Activated T-cell treated with anti-CD3 and anti-CD28 coated beads, Interleukin-2, amount 50 U/mL, for 72 hours (primary cell): ENCODE data around the gene CALML5. TPM values are rescaled to one million over a fixed set of nuclear protein-coding genes. Genes with fewer than 3 reads are reported as not detected.

Source experiments
- ATAC-seq, 2 donors: fragments of 150-1000 bp; cut with Tn5 transposase; replicated peaks in 1 of 2; 2 replicates each; pipeline ENCODE4 v1.10.0; 2021; ENCODE audit warnings: moderate library complexity in 2 of 2, mild to moderate bottlenecking in 1 of 2
- DNase-seq, 2 donors: peaks; one replicate each; pipeline ENCODE4 v3.0.0; 2021 to 2022; ENCODE audit warnings: mixed read lengths in 1 of 2
- H3K27ac Mint-ChIP-seq: one replicate; pipeline ENCODE4 v1.8.0; 2022; ENCODE audit warnings: mild to moderate bottlenecking, moderate library complexity, mixed read lengths
- H3K27me3 Mint-ChIP-seq: one replicate; pipeline ENCODE4 v1.8.0; 2022; ENCODE audit warnings: low read depth, mixed read lengths
- H3K36me3 Mint-ChIP-seq, 2 donors: one replicate each; pipeline ENCODE4 v1.8.0; 2022; ENCODE audit warnings: mixed read lengths in 2 of 2, mild to moderate bottlenecking in 1 of 2; ENCODE audit not compliant: insufficient read depth in 2 of 2
- H3K4me1 Mint-ChIP-seq: one replicate; pipeline ENCODE4 v1.8.0; 2022; ENCODE audit warnings: low read depth, mixed read lengths
- H3K4me3 Mint-ChIP-seq, 2 donors: one replicate each; pipeline ENCODE4 v1.8.0; 2022; ENCODE audit warnings: mild to moderate bottlenecking in 2 of 2, mixed read lengths in 2 of 2, moderate library complexity in 2 of 2
- H3K9me3 Mint-ChIP-seq, 2 donors: one replicate each; pipeline ENCODE4 v1.8.0; 2022; ENCODE audit warnings: mixed read lengths in 2 of 2
- total RNA-seq, 2 donors: library from RNA; stranded (reverse); gene quantifications; one replicate each; pipeline ENCODE4 v1.2.3, GENCODE V29; 2022

Gene CALML5
- total RNA-seq, 2 donors from 2014 or later: not detected

GRCh38 chr10:5538892-5539651 lies 39.7 kb upstream of the CALML5 start:
- Mint-ChIP-seq H3K4me1 (peaks cover 5% of the 10 kb centered on the region), H3K9me3 (peaks cover 4 to 7% of the 10 kb centered on the region in 2 donors), H3K27ac (no peak overlapping the region), H3K36me3 (peaks cover 1 to 9% of the 10 kb centered on the region in 2 donors), H3K4me3 (no peak overlapping the region), H3K27me3 (no peaks in the 10 kb centered on the region)
- ATAC-seq (no peak), DNase-seq (no peak)

DNA sequence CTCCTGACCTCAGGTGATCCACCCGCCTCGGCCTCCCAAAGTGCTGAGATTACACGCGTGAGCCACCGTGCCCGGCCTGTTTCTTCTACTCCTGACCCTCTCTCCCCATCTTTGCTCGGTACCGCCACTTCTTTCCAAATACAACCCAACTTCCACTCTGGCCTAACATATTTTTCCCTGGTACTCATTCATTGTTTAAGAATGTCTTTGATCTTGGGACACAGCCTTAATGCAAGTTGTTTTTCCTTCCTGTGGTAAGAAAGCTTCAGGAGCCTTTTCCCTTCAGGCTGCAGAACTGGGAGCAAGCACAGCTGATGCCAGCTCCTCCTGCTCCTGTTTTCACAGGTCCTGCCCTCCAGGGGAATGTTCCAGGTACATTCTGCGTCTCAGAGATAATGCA lies 39.1 kb upstream of the CALML5 start:
- no peak for ATAC-seq
- Mint-ChIP-seq H3K4me1 (peaks cover 5% of the 10 kb centered on the region), H3K27ac (no peak overlapping the region), H3K27me3 (no peaks in the 10 kb centered on the region), H3K9me3 (peaks cover 4 to 7% of the 10 kb centered on the region in 2 donors), H3K4me3 (no peak overlapping the region), H3K36me3 (peaks cover 1 to 9% of the 10 kb centered on the region in 2 donors)
- no peak for DNase-seq

DNA sequence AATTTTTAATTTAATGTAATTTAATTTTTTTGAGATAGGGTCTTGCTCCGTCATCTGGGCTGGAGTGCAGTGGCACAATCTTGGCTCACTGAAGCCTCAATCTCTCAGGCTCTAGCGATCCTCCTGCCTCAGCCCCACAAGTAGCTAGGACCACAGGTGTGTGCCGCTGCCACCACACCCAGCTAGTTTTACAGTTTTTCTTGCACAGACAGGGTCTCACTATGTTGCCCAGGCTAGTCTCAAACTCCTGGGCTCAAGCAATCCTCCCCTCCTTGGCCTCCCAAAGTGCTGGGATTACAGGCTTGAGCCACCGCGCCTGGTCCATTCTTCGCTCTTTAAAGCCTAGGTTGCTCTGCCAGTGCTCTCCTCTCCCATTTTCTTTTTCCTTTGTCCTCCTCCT lies 38.3 kb upstream of the CALML5 start:
- H3K27me3 Mint-ChIP-seq: no peaks in the 10 kb centered on the region
- H3K4me1 Mint-ChIP-seq: peaks cover 5% of the 10 kb centered on the region
- H3K36me3 Mint-ChIP-seq: peaks cover 1 to 6% of the 10 kb centered on the region in 2 donors
- H3K4me3 Mint-ChIP-seq: no peak overlapping the region
- H3K27ac Mint-ChIP-seq: no peak overlapping the region
- peaks cover 4 to 5% of the 10 kb centered on the region in 2 donors for H3K9me3 Mint-ChIP-seq
- ATAC-seq (no peak), DNase-seq (no peak)

DNA sequence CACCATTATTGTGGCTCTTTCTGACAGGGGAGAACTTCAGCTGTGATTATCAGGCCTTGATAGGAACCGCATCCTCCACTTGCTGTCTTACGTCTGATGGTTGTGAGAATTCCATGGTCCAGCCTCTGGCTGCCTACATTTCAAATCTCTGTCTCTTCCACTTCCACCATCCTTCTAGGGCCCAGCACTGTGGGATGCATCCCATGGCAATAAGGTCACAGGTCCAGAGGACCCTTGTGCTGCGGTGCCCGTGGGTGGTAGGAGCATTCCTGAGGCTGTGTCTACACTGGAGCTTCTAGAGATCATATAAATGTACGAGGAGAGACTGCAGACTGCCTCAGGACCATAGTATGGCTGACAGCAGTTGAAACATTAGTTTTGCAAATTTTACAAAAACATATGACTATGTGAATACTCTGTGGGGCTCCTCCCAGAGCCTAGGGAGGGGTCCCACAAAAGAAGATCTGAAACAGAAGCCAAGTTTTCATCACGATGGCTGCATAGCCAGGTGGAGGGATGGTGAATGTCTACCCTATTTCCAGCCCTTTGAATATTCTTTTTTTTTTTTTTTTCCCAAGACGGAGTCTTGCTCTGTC lies 37.2 kb upstream of the CALML5 start:
- DNase-seq (no peak), ATAC-seq (no peak)
- no peak overlapping the region for H3K4me3 Mint-ChIP-seq
- H3K9me3 Mint-ChIP-seq: peaks cover 0 to 3% of the 10 kb centered on the region in 2 donors
- H3K27me3 Mint-ChIP-seq: no peaks in the 10 kb centered on the region
- peaks cover 5% of the 10 kb centered on the region for H3K4me1 Mint-ChIP-seq
- H3K36me3 Mint-ChIP-seq: no peaks in the 10 kb centered on the region
- no peak overlapping the region for H3K27ac Mint-ChIP-seq

DNA sequence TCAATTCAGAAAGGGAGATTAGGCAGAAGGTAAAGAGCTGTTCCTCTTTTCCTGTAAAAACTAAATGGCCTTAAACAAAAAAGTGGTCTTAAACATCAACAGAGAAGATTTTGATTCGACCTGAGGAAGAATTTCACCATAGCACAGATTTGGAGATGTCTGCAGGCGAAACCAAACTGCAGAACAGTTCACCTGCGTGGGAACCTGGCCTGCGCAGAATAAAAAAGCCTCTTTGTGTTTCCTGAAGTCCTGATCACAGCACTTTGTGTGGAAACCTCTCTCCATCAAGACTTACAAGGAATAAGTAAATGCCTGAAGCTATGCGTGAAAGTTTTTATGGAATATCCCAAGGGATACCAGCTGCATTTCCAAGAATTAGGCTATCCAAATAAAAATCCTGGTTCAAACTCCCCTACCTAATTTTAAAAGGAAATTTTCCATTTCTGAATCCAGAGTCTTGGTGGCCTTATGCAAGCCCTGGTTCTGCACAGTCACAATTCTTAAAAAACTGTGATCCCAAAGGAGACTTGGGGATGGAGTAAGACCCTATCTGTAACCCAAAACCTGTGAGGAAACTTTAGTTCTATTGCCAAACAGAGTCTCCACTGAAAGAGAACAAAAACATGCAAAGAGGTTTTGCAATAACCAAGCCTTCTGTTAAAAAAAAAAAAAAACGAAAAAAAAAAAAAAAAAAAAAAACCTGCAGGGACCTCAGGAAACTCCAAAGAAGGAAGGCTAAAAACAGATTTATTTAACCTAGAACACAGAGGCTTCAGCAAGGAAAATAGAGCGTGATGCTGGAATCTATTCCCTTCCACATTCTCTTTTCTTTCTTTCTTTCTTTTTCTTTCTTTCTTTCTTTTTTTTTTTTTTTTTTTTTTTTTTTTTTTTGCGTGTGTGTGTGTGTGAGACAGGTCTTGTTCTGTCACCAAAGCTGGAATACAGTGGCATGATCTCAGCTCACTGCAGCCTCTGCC lies 35.8 kb upstream of the CALML5 start:
- Mint-ChIP-seq H3K9me3 (no peaks in the 10 kb centered on the region), H3K4me3 (no peak overlapping the region), H3K27ac (no peak overlapping the region), H3K36me3 (no peaks in the 10 kb centered on the region), H3K27me3 (no peaks in the 10 kb centered on the region), H3K4me1 (peaks cover 5% of the 10 kb centered on the region)
- no peak for DNase-seq
- no peak for ATAC-seq

- Mint-ChIP-seq H3K36me3 (no peaks in the 10 kb centered on the region), H3K27me3 (no peaks in the 10 kb centered on the region), H3K4me3 (no peak overlapping the region), H3K9me3 (no peaks in the 10 kb centered on the region), H3K4me1 (peaks cover 1% of the 10 kb centered on the region), H3K27ac (no peak overlapping the region)
- DNase-seq (no peak), ATAC-seq (no peak)
Observed at GRCh38 chr10:5534051-5534821, 34.9 kb upstream of the CALML5 start.

DNA sequence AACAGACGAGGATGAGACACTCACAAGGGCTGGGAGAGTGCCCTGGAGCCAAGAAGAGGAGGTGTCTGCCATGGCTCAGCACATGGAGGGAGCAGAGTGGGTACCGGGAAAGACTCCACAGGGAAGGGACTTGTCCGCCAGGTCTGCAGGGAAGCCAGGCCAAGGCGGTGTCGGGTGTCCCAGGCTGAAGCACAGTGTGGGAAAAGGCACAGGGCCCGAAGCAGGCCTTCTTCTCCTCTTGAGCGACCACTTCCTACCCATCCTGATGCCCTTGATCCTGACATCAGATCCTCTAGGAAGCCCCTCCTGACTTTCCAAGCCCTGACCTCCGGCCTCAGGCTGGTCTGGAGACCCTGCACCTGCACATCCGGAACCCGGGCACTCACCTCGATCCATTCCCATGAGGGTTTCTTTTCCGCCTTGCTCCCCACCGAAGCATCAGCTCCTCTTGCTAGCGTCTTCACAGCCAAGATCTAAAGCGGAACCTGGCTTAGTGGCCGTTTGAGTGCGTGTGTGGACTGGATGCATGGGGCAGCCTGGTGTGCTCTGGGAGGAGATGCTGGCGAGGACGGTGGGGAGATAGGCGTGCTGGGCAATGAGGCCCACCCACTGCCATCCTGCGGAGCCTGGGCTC lies 33.8 kb upstream of the CALML5 start:
- H3K27me3 Mint-ChIP-seq: no peaks in the 10 kb centered on the region
- no peaks in the 10 kb centered on the region for H3K4me1 Mint-ChIP-seq
- no peak overlapping the region for H3K27ac Mint-ChIP-seq
- DNase-seq (no peak), ATAC-seq (no peak)
- no peaks in the 10 kb centered on the region for H3K36me3 Mint-ChIP-seq
- H3K4me3 Mint-ChIP-seq: no peak overlapping the region
- no peaks in the 10 kb centered on the region for H3K9me3 Mint-ChIP-seq

DNA sequence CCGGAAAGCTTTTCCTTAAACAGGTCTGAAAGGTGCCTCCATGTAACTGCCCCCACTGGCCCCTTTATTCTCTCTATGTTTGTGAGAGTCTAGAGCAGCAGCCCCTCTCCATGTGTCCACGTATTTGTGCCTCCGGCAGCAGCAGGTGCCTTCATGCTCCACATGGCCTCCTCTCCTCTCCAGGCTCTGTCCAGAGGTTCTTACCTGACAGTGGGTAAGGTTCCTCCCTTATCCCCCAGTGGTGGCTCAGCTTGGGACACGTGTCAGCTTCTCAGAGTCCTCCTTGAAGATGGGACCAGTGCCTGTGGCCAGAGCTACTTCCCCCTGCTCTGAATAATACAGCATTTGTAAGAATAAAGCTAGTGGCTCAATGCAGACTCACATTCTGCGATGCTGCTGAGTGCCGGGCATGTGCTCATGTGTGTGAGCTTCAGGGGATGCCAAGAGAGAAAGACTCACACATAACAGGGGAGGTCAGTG lies 33.3 kb upstream of the CALML5 start:
- Mint-ChIP-seq H3K9me3 (no peaks in the 10 kb centered on the region), H3K4me3 (no peak overlapping the region), H3K4me1 (no peaks in the 10 kb centered on the region), H3K27me3 (no peaks in the 10 kb centered on the region), H3K27ac (no peak overlapping the region), H3K36me3 (no peaks in the 10 kb centered on the region)
- no peak for DNase-seq
- no peak for ATAC-seq

DNA sequence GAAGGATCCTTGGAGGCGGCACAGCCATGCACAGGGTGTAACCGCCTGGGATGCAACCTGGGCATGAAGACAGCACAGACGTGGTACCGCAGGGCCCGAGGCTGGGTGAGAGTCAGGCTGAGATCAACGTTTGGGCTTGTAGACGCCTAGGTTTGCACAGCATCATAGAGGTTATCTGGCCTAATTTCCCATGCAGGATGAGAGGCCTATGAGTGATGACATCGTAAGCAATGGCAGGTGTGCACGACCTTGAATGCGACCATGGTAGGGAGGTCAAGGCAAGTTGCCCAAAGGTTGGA lies 32.9 kb upstream of the CALML5 start:
- Mint-ChIP-seq H3K27ac (no peak overlapping the region), H3K36me3 (no peaks in the 10 kb centered on the region), H3K4me3 (no peak overlapping the region), H3K27me3 (no peaks in the 10 kb centered on the region), H3K9me3 (no peaks in the 10 kb centered on the region), H3K4me1 (no peaks in the 10 kb centered on the region)
- no peak for DNase-seq
- no peak for ATAC-seq

GRCh38 chr10:5531558-5532306 lies 32.4 kb upstream of the CALML5 start:
- Mint-ChIP-seq H3K27ac (no peak overlapping the region), H3K9me3 (no peaks in the 10 kb centered on the region)

DNA sequence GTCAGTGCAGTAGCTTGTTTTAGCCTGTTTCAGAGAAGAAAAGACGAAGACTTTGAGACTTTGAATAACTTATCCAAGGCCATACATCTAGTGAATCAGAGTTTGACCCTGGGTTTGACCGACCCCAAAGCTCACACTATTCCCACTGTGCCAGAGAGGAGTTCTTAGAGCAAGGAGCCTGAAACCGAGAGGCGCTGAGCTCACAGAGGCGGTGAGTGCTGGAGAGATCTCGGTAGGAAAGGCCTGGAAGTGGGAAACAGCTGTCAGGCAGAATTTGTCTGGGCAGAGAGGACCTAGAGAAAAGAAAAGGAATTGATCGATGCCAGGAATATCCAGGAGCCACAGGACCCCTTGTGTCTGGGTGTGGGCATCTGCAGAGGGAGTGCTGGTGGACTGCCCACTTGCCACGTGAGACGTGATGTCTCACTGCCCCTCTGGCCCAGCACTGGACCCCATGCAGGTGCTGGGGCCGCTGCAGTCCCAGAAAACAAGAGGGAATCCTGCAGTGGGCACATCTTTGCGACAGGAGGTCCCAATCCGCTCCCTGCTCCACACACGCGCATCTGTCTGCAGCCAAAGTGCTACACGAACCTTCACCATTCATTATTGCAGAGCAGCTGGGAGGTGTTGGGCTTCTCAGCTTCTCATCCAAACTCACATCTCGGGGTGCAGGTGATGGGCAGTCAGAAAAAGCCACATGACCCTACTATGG lies 31.6 kb upstream of the CALML5 start:
- no peaks in the 10 kb centered on the region for H3K4me1 Mint-ChIP-seq
- no peak for ATAC-seq
- H3K4me3 Mint-ChIP-seq: no peak overlapping the region
- no peaks in the 10 kb centered on the region for H3K36me3 Mint-ChIP-seq
- H3K27ac Mint-ChIP-seq: no peak overlapping the region
- no peaks in the 10 kb centered on the region for H3K9me3 Mint-ChIP-seq
- H3K27me3 Mint-ChIP-seq: no peaks in the 10 kb centered on the region
- no peak for DNase-seq

More at GRCh38 chr10:5531558-5532306, 32.4 kb upstream of the CALML5 start:
- no peak overlapping the region for H3K4me3 Mint-ChIP-seq
- DNase-seq (no peak), ATAC-seq (no peak)
- H3K27me3 Mint-ChIP-seq: no peaks in the 10 kb centered on the region
- no peaks in the 10 kb centered on the region for H3K4me1 Mint-ChIP-seq
- no peaks in the 10 kb centered on the region for H3K36me3 Mint-ChIP-seq
